Inferior parietal cortex (tissue), 1 donor: ENCODE data around the gene CAMTA1.
A peak's percentile ranks its signal among the peaks of the same experiment; 100 is the strongest.

Experiments used
- DNase-seq: peaks from one replicate; pipeline ENCODE4 v3.0.0-alpha.2; 2016; ENCODE audit errors: extremely low spot score

Gene CAMTA1

GRCh38 chr1:7721940-7722669, 936.9 kb downstream of the CAMTA1 start:
- no peak for DNase-seq

- DNase-seq, result no peak
Observed at GRCh38 chr1:7722670-7723012, 937.4 kb downstream of the CAMTA1 start.

- no peak for DNase-seq
Observed at GRCh38 chr1:7726623-7727022, 941.4 kb downstream of the CAMTA1 start.

DNA sequence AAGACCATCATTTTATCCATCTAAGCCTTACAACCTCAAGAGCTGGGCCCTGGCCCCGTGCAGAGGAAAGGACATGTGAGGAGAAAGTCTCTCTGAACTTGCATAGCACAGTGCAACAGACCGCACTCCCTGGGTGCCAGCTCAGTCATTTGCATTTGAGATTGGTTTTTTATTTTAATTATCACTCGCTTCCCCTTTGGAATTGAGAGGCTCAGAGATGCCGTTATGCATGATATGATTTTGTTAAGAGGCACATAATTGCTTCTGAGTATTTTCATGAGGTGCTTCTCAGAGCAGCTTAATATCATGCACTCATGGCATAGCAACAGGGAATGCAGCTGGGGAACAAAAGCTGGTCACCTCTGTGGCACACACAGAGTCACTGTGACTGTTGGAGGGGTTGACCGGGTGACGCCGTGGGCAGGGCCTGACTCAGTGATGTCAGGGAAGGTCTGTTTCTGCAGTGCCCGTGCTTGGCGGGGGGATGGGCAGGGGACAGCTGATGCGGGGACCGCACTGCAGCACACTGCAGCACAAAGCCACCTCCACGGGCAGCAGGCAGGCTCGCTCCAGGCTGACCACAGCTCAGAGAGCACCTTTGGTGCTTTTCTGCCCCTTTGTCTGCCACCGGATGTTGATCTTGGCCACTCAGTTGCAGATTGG, 942.7 kb downstream of the CAMTA1 start:
- no peak for DNase-seq

- DNase-seq, result no peak
Observed at GRCh38 chr1:7729761-7730160, 944.5 kb downstream of the CAMTA1 start.

DNA sequence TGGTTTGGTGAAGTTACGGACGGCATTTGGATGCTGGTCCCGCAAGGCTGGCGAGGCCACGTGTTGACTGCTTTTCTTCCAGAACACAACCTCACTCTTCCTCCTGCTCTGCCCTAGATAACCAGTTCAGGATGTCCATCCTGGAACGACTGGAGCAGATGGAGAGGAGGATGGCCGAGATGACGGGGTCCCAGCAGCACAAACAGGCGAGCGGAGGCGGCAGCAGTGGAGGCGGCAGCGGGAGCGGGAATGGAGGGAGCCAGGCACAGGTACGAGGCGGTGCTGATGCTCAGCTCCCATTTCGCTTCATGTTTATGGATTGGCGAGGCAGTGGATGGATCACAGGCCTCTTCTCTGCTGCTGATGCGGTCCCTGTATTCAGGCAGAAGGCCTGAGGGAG, 947.1 kb downstream of the CAMTA1 start:
- DNase-seq, result no peak

DNA sequence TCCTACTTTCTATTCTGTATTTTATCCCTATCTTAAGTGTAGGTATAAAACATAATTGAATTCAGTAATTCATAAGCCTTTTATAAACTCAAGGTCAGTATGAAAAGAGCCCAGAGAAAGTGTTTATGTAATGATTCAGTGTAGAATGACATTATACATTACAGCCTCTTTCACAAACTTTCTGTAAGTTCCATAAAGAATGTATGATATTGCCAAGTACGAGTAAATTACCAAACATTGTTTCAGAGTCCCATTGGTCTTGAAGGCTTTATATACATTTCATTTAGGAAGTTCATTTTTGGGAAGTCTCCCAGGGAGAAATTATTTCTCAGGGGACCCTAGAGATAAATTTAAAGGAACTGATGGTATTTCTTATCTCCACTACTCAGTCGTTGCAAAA, 948.0 kb downstream of the CAMTA1 start:
- no peak for DNase-seq

DNA sequence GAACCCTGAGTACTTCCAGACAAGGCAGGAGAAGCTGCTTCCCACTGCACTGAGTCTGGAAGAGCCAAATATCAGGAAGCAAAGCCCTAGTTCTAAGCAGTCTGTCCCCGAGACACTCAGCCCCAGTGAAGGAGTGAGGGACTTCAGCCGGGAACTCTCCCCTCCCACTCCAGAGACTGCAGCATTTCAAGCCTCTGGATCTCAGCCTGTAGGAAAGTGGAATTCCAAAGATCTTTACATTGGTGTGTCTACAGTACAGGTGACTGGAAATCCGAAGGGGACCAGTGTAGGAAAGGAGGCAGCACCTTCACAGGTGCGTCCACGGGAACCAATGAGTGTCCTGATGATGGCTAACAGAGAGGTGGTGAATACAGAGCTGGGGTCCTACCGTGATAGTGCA, 952.8 kb downstream of the CAMTA1 start:
- no peak for DNase-seq

- DNase-seq, result no peak
Observed at GRCh38 chr1:7743346-7743745, 958.1 kb downstream of the CAMTA1 start.

GRCh38 chr1:7744882-7745281, 959.6 kb downstream of the CAMTA1 start:
- DNase-seq, result no peak

- DNase-seq, result no peak
Observed at GRCh38 chr1:7745783-7746182, 960.5 kb downstream of the CAMTA1 start.

GRCh38 chr1:7747605-7748004, 962.4 kb downstream of the CAMTA1 start:
- DNase-seq, result no peak

GRCh38 chr1:7749126-7749525, 963.9 kb downstream of the CAMTA1 start:
- DNase-seq, result no peak

- DNase-seq, result no peak
Observed at GRCh38 chr1:7751174-7751573, 965.9 kb downstream of the CAMTA1 start.

DNA sequence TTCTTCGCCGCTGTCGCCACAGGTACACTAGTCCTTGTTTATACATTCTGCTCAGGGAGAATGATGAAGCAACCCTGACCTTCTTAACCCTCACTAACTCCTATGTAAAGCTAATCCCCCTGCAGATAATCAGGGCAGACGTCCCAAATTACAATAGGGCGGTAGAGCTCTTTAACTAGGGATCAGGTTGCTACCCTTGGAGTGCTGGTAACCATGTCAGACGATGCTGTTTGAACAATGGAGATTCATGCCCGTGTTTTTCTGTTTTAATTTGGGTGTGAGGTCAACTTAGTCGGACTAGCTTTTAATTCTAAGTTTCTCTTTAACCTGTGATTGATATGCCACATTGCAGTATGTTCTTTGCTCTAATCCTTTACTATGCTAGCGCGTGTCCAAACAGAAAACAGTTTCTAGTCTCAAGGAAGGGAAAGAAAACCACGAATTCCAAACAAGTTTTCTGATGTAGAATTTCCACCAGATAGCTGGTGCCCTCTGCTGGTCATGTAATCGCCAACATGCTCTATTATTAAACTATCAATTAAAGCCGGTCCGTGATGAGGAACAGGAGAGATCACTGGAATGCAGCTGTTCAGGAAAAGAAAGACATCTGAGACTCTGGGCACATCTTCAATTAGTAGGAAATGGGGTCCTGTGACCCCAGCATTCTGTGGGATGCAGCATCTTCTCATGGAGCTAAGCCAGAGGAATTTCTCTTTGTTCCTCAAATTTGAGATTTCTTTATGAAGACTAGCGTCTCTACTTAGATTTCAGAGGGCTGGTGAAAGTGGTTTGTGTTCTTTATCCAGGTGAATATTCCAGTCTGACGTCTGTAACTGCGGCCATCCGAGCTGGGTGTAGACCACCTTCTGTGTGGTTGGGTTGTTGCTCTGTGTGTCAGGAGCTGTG, 967.5 kb downstream of the CAMTA1 start:
- peak; percentile 92 for DNase-seq

DNA sequence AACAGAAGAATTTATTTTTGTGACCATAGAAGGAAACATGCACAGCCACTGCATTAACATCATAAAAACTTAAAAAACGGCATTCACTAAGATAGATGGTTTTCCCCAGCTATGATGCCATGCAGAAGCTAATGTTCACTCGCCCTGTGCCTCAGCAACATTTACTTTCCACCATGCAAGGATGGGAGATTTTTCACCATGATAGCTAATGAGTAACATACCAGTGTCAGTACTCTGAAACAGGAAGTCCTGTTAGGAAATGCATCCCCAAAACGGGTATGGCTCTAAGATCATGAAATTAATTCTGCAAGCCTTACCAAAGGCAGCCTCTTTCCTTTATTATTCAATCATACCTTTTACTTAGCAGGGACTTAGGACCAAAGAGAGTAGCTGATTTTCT, 968.4 kb downstream of the CAMTA1 start:
- no peak for DNase-seq

DNA sequence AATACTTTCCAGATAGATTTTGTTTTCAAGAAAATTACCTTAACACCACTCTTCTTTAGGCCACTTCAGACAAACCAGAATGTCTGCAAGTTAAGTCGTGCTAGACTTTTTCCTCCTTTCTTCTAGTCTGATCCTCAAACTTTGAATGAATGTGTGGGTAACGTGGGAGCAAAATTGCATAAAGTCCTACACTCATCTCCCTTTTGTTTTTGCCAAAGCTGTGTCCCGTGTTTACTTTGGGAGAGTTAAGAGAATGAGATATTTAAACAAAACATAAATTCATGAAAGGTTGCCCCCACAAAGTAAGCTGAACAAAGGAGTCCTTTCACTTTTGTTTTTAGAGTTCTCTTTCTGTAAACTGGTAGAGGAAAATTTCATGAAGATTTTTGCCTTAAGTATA, 969.0 kb downstream of the CAMTA1 start:
- no peak for DNase-seq

DNA sequence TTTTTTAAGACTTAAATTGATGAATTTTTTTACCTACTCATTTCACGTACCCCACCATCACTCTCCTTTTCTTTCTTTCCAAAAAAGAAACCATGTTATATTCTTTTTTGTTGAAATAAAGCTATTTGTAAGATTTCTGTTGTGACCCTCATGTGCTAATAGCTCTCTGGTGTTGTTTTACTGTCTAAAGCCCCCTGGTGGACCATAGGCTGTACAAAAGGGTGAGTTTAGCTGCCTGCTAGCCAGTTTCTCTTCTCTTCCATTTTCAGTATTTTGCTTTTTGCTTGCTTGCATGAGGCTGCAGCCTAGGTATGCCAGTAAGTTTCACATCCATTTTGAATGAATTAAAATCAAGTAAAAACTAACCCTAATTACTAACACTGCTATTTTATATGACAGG, 970.2 kb downstream of the CAMTA1 start:
- DNase-seq, result no peak

GRCh38 chr1:7760245-7760644, 975.0 kb downstream of the CAMTA1 start:
- DNase-seq, result no peak

- no peak for DNase-seq
Observed at GRCh38 chr1:7761103-7761502, 975.8 kb downstream of the CAMTA1 start.

DNA sequence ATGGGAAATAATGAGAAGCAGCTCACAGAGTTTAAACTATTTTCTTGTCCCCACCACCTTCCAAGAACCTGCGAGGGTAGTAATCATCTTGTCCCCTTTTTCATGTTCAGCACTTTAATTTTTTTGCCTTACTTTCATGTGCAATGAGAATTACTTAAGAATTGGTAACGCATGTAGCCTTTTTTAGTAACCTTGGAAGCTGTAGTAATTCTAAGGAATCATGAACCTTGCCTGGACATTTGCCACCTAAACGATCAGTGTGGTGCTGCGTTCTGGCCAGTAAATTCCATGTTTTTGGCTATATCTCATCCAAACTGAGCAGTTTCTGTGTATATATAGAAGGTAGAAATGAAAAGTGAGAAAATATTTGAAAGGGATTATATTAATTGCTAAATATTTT, 981.9 kb downstream of the CAMTA1 start:
- no peak for DNase-seq

DNA sequence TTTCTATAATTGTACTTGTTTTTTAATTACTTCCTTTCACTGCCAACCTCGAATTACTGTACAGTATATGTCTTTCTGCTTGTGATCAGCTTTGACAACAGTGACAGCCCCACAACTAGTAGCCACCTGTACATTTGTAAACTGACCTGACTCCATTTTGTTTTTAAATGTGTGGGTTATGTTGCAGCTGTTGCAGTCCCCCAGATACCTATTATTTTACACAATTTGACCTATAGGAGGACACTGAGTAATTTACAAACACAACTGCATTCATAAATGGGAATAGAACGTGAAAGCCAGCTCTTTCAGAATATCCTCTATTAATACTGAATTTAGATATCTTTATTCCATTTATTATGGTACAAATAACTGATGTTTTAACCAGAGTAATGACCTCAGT, 983.3 kb downstream of the CAMTA1 start:
- no peak for DNase-seq
